GM06990 (cell line): Measurements from ENCODE around the gene EIF4G2.

Source experiments
- DNase-seq: peaks from one replicate; pipeline ENCODE4 v3.0.0-alpha.2; 2011; ENCODE audit not compliant: insufficient read length; ENCODE audit errors: extremely low read depth
- H3K27me3 ChIP-seq: replicated peaks from 2 replicates; pipeline ENCODE4 v1.6.0; 2011; ENCODE audit warnings: low read length; ENCODE audit not compliant: control insufficient read depth, insufficient read depth
- H3K36me3 ChIP-seq: 2 replicates; pipeline ENCODE4 v1.5.1; 2011; ENCODE audit warnings: low read length; ENCODE audit not compliant: control insufficient read depth, insufficient read depth
- H3K4me3 ChIP-seq: replicated peaks from 2 replicates; pipeline ENCODE4 v1.5.1; 2011; ENCODE audit warnings: low read depth, mild to moderate bottlenecking, control low read depth, low read length
- TF ChIP-seq, protein P1 (sequence below): IDR thresholded peaks from 2 replicates; pipeline ENCODE4 v1.5.1; 2011; ENCODE audit warnings: low read length, control low read depth, mild to moderate bottlenecking, inconsistent platforms; ENCODE audit not compliant: insufficient read depth, poor library complexity, severe bottlenecking

EIF4G2 gene

DNA sequence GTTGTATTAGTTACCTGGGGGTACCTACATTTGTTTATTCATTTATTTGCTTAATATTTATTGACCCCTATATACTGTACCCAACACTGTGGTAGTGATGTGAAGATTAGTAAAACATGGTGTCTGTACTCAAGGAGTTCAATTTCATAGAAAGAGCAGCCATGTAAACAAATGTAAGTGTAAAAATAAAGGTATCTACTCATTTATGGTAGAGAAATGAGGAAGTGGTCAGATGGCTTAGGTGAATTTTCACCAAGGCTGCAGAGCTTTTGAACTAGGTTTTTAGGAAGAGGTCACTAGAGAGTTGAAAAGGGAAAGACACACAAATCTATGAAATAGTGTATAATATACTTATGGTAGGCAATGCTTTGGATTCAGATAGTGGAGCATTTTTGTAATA, 46.5 kb downstream of the EIF4G2 start:
- peaks cover 7% of the 10 kb centered on the region for H3K36me3 ChIP-seq
- peak; percentile 54 for DNase-seq
- TF ChIP-seq, protein P1, sequence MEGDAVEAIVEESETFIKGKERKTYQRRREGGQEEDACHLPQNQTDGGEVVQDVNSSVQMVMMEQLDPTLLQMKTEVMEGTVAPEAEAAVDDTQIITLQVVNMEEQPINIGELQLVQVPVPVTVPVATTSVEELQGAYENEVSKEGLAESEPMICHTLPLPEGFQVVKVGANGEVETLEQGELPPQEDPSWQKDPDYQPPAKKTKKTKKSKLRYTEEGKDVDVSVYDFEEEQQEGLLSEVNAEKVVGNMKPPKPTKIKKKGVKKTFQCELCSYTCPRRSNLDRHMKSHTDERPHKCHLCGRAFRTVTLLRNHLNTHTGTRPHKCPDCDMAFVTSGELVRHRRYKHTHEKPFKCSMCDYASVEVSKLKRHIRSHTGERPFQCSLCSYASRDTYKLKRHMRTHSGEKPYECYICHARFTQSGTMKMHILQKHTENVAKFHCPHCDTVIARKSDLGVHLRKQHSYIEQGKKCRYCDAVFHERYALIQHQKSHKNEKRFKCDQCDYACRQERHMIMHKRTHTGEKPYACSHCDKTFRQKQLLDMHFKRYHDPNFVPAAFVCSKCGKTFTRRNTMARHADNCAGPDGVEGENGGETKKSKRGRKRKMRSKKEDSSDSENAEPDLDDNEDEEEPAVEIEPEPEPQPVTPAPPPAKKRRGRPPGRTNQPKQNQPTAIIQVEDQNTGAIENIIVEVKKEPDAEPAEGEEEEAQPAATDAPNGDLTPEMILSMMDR: no peak
- H3K27me3 ChIP-seq: no peaks in the 10 kb centered on the region
- no peak overlapping the region for H3K4me3 ChIP-seq

DNA sequence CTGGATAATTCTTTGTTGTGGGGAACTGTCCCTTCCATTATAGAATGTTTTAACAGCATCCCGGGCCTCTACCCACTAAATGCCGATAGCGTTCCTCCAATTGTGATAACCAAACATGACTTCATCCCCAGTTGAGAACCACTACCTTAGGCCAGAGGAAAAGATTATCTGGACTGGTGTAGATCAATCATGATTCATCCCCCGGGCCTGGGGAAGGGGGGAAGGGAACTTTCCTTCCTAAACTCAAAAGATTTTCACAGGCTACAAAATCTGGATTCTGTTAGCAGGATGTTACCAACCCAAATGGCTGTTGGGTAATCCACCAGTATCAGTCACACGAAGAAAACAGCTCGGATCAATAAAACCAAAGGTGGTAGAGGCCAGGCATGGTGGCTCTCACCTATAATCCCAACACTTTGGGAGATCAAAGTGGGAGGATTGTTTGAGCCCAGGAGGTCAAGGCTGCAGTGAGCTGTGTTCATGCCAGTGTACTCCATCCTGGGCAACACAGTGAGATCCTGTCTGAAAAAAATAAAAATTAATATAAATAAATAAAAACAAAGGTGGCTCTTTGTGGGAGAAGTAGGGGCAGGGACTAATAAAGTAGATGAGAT, 47.5 kb downstream of the EIF4G2 start:
- no peaks in the 10 kb centered on the region for H3K27me3 ChIP-seq
- TF ChIP-seq, protein P1: no peak
- H3K4me3 ChIP-seq: no peak overlapping the region
- peaks cover 10% of the 10 kb centered on the region for H3K36me3 ChIP-seq
- DNase-seq: no peak

DNA sequence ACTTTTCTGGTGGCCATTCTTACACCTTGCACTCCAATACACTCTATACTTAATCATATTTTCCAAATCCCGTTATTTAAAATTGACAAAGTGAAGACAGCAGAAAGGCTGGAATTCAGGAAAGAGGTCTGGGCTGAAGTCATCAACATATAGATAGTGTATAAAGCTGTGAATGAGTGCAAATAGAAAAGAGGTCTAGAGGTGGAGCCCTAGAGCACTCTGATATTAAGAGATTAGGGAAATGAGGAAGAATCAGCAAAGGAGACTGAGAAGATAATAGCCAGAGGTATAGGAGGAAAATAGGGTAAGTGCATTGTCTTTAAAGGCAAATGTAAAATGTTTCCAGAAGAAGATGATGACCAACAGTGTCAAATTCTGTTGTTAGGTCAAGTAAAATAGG, 49.8 kb downstream of the EIF4G2 start:
- Histone ChIP-seq H3K4me3 (no peak overlapping the region), H3K27me3 (no peaks in the 10 kb centered on the region), H3K36me3 (peaks cover 12% of the 10 kb centered on the region)
- no peak for DNase-seq
- TF ChIP-seq, protein P1: no peak

DNA sequence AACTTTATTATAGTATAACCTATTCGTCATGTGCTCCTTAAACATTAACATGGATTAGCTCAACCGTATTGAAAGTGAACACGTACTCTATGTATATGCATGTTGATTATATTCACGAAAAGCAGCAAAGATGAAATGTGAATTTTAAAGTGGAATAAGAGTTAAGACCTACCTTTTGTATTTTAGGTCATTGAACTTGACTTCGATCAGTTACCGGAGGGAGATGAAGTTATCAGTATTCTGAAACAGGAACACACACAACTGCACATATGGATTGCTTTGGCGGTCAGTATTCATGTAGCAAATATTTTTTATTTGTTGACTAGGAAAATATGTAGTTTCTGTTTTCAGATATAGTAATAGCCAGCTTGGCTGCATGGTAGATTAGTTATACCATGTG, 56.2 kb downstream of the EIF4G2 start:
- TF ChIP-seq, protein P1: no peak
- peak overlapping the region; percentile 78; the same call in 1 of the 2 replicates for H3K4me3 ChIP-seq
- DNase-seq: no peak
- no peaks in the 10 kb centered on the region for H3K27me3 ChIP-seq
- H3K36me3 ChIP-seq: peaks cover 7% of the 10 kb centered on the region

DNA sequence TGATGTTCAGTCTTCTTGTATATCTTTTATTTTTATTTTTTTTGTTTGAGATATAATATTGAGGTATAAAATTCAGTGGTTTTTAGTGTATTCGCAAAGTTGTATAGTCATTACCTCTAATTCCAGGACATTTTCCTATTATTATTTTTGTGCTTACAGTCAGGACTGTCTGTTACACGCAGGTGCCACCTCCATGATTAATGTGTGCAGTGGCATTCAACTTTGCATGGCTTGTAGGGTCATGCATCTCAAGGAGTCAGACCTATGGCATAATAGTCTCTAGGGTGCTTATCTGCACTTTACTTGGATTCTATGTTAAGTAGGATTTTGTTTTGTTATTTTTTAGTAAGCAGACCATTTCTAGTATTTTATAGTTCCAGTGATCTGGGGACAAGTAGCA, 56.7 kb downstream of the EIF4G2 start:
- DNase-seq: no peak
- H3K36me3 ChIP-seq: peaks cover 4% of the 10 kb centered on the region
- H3K4me3 ChIP-seq: peak overlapping the region; percentile 78
- TF ChIP-seq, protein P1: no peak
- H3K27me3 ChIP-seq: no peaks in the 10 kb centered on the region

DNA sequence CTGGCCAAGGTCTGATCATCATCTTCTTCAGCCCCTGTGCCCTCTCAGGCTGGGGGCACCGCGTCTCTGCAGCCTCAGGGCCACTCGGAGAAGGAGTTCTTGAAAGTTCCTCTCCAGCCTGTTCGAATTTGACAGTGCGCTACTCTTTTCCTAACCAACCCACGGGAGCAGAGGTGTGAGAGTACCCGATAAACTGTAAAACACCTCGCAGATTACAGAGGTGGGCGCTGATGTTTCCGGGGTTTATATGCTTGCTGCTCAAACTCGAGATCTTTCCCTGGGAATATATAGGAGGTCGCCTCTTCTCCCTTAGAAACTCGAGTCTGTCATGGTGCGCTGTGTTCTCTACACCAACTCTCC, 57.2 kb downstream of the EIF4G2 start:
- Histone ChIP-seq H3K27me3 (no peaks in the 10 kb centered on the region), H3K36me3 (peaks cover 2% of the 10 kb centered on the region; the same call in 1 of the 2 replicates), H3K4me3 (peak overlapping the region; percentile 78)
- DNase-seq: no peak
- TF ChIP-seq, protein P1: no peak
